Esophagus squamous epithelium (tissue), 4 donors: ENCODE results near the gene DNAH10.

Experiments
- POLR2A ChIP-seq, 4 donors: fragments of 450-650 bp; IDR thresholded peaks; one replicate each; pipeline ENCODE4 v1.6.1; 2017; ENCODE audit warnings: antibody characterized with exemption in 4 of 4, mild to moderate bottlenecking in 4 of 4, moderate library complexity in 3 of 4
- TF ChIP-seq, protein P1 (sequence below), 6 experiments: fragments of 450-650 bp in 4 of 6; fragments of 200-600 bp in 2 of 6; sonication (generic) in 2 of 6; IDR thresholded peaks; one replicate each; pipeline ENCODE4 v1.5.1; 2016 to 2019; ENCODE audit warnings: antibody characterized with exemption in 6 of 6, mild to moderate bottlenecking in 4 of 6, moderate library complexity in 4 of 6

DNA sequence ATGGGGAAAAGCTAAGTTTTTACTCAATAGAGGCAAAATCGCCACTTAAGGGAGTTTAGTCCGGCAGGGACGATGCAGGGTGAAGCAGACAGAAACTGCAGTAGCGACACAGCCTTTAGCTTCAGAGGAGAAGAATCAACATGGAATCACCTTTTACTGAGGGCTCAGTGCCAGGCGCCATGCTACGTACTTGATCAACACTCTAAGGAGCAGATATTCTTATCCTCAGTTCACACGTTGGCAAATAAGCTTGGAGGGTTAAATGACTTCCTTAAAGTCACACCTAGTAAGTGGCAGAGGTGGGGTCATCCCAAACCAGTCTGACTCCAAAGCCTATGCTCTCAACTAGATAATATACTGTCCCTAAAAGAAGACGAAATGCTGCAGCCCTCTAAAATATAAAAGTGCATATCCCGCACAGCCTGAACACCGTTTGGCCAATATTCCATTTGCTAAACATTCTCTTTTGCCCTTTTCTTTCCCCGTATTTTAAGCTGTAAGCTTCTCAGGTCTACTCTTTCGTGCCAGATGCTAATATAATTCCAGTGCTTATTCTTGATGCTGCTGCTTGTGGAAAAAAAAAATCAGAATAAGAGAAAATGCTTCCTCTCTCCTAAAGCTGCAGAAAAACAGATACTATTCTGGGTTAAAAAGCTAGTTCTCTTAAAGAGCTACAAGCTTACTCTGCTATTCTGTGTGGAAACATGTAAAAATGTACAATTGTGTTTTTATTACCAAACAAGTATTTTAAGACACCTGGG is 199.7 kb downstream of the DNAH10 start:
- TF ChIP-seq, protein P1, sequence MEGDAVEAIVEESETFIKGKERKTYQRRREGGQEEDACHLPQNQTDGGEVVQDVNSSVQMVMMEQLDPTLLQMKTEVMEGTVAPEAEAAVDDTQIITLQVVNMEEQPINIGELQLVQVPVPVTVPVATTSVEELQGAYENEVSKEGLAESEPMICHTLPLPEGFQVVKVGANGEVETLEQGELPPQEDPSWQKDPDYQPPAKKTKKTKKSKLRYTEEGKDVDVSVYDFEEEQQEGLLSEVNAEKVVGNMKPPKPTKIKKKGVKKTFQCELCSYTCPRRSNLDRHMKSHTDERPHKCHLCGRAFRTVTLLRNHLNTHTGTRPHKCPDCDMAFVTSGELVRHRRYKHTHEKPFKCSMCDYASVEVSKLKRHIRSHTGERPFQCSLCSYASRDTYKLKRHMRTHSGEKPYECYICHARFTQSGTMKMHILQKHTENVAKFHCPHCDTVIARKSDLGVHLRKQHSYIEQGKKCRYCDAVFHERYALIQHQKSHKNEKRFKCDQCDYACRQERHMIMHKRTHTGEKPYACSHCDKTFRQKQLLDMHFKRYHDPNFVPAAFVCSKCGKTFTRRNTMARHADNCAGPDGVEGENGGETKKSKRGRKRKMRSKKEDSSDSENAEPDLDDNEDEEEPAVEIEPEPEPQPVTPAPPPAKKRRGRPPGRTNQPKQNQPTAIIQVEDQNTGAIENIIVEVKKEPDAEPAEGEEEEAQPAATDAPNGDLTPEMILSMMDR (IDR thresholded peaks at IDR 0.05) = no peak
- no peak for TF ChIP-seq POLR2A (IDR thresholded peaks at IDR 0.05)
